Jurkat, Clone E6-1 (cell line): Measurements from ENCODE around the gene CXCL13. TPM values are rescaled to one million over a fixed set of nuclear protein-coding genes. Genes with fewer than 3 reads are reported as not detected.
"Not testable (repeated sequence)": the region's sequence is repeated elsewhere in the genome, so short reads cannot be mapped to it uniquely, and the experiment has no call there.

Experiments
- DNase-seq: peaks from one replicate; pipeline ENCODE4 v3.0.0-alpha.2; 2011; ENCODE audit warnings: low read depth, low spot score
- H3K4me3 ChIP-seq: 2 replicates; pipeline ENCODE4 v1.5.1; 2011; ENCODE audit warnings: mild to moderate bottlenecking, low read length, control low read depth, moderate library complexity
- polyA plus RNA-seq: library from polyadenylated mRNA; unstranded; fragments of >200 nt; gene quantifications from one replicate; pipeline ENCODE4 v1.2.1, GENCODE V29; 2012; ENCODE audit warnings: missing spikeins; ENCODE audit not compliant: insufficient read length, insufficient read depth

CXCL13 gene
- not detected for polyA plus RNA-seq

GRCh38 chr4:77605210-77605902 is at the start of gene CXCL13:
TSS of gene CXCL13 (plus strand) at chr4:77605820. CDS start at chr4:77605866, 46 bp downstream.
- H3K4me3 ChIP-seq = no peak within 1 kb of the TSS
- DNase-seq = no peak

- H3K4me3 ChIP-seq = no peak overlapping the region
- no peak for DNase-seq
Measured at GRCh38 chr4:77560170-77560569, 45.5 kb upstream of the CXCL13 start.

- not testable (repeated sequence) for DNase-seq
Measured at GRCh38 chr4:77561720-77562119, 43.9 kb upstream of the CXCL13 start.

GRCh38 chr4:77564231-77564630 is 41.4 kb upstream of the CXCL13 start:
- DNase-seq = no peak

More at GRCh38 chr4:77561720-77562119, 43.9 kb upstream of the CXCL13 start:
- H3K4me3 ChIP-seq = not testable (repeated sequence)

GRCh38 chr4:77566148-77566547 is 39.5 kb upstream of the CXCL13 start:
- DNase-seq = no peak
- no peak overlapping the region for H3K4me3 ChIP-seq

More at GRCh38 chr4:77564231-77564630, 41.4 kb upstream of the CXCL13 start:
- H3K4me3 ChIP-seq = no peak overlapping the region

GRCh38 chr4:77567549-77567948 is 38.1 kb upstream of the CXCL13 start:
- no peak overlapping the region for H3K4me3 ChIP-seq
- no peak for DNase-seq

GRCh38 chr4:77570508-77571214 is 35.0 kb upstream of the CXCL13 start:
- not testable (repeated sequence) for H3K4me3 ChIP-seq, DNase-seq

- no peak overlapping the region for H3K4me3 ChIP-seq
- no peak for DNase-seq
Measured at GRCh38 chr4:77576351-77576750, 29.3 kb upstream of the CXCL13 start.

GRCh38 chr4:77578145-77578544 is 27.5 kb upstream of the CXCL13 start:
- H3K4me3 ChIP-seq = no peak overlapping the region
- DNase-seq = no peak

- DNase-seq = no peak
Measured at GRCh38 chr4:77579406-77580076, 26.1 kb upstream of the CXCL13 start.

GRCh38 chr4:77581724-77582123 is 23.9 kb upstream of the CXCL13 start:
- DNase-seq = no peak
- no peak overlapping the region for H3K4me3 ChIP-seq

More at GRCh38 chr4:77579406-77580076, 26.1 kb upstream of the CXCL13 start:
- no peak overlapping the region for H3K4me3 ChIP-seq

- no peak for DNase-seq
- no peak overlapping the region for H3K4me3 ChIP-seq
Measured at GRCh38 chr4:77582156-77582555, 23.5 kb upstream of the CXCL13 start.

GRCh38 chr4:77582711-77583110 is 22.9 kb upstream of the CXCL13 start:
- DNase-seq = no peak
- H3K4me3 ChIP-seq = no peak overlapping the region

- no peak overlapping the region for H3K4me3 ChIP-seq
- DNase-seq = no peak
Measured at GRCh38 chr4:77586951-77587383, 18.7 kb upstream of the CXCL13 start.

GRCh38 chr4:77590482-77590881 is 15.1 kb upstream of the CXCL13 start:
- DNase-seq = no peak
- no peak overlapping the region for H3K4me3 ChIP-seq

- no peak overlapping the region for H3K4me3 ChIP-seq
- no peak for DNase-seq
Measured at GRCh38 chr4:77591532-77591931, 14.1 kb upstream of the CXCL13 start.

GRCh38 chr4:77593101-77593500 is 12.5 kb upstream of the CXCL13 start:
- H3K4me3 ChIP-seq = no peak overlapping the region
- DNase-seq = no peak

- no peak for DNase-seq
- no peak overlapping the region for H3K4me3 ChIP-seq
Measured at GRCh38 chr4:77593993-77594392, 11.6 kb upstream of the CXCL13 start.

- DNase-seq = no peak
- H3K4me3 ChIP-seq = no peak overlapping the region
Measured at GRCh38 chr4:77595364-77595973, 10.2 kb upstream of the CXCL13 start.
